CD4-positive, alpha-beta T cell treated with Interleukin-15 for 4 hours (primary cell): ENCODE results near the gene RDH5.

ENCODE experiments used
- DNase-seq: peaks from one replicate; pipeline ENCODE4 v3.0.0-alpha.2; 2020; ENCODE audit warnings: low spot score

RDH5 gene

GRCh38 chr12:55720071-55720564, at the start of gene RDH5:
RDH5 (plus strand) TSS chr12:55720393; CDS start chr12:55721185, 792 bp downstream.
- DNase-seq = no peak

GRCh38 chr12:55671746-55672145, 48.4 kb upstream of the RDH5 start:
- no peak for DNase-seq

- no peak for DNase-seq
These were observed 46.6 kb upstream of the RDH5 start for GRCh38 chr12:55673638-55674037.

GRCh38 chr12:55675666-55676065, 44.5 kb upstream of the RDH5 start:
- DNase-seq = no peak

GRCh38 chr12:55676707-55677106, 43.5 kb upstream of the RDH5 start:
- no peak for DNase-seq

- no peak for DNase-seq
These were observed 40.5 kb upstream of the RDH5 start for GRCh38 chr12:55679691-55680090.

- DNase-seq = no peak
These were observed 38.8 kb upstream of the RDH5 start for GRCh38 chr12:55681142-55682077.

GRCh38 chr12:55682087-55682796, 38.0 kb upstream of the RDH5 start:
- no peak for DNase-seq

GRCh38 chr12:55683676-55684075, 36.5 kb upstream of the RDH5 start:
- DNase-seq = no peak

- no peak for DNase-seq
These were observed 35.3 kb upstream of the RDH5 start for GRCh38 chr12:55684761-55685370.

- DNase-seq = no peak
These were observed 34.5 kb upstream of the RDH5 start for GRCh38 chr12:55685671-55686070.

- no peak for DNase-seq
These were observed 33.7 kb upstream of the RDH5 start for GRCh38 chr12:55686366-55687010.

GRCh38 chr12:55687746-55688145, 32.4 kb upstream of the RDH5 start:
- DNase-seq = no peak

GRCh38 chr12:55688716-55689655, 31.2 kb upstream of the RDH5 start:
- DNase-seq = no peak

- DNase-seq = no peak
These were observed 27.4 kb upstream of the RDH5 start for GRCh38 chr12:55692631-55693322.

- DNase-seq = no peak
These were observed 26.6 kb upstream of the RDH5 start for GRCh38 chr12:55693323-55694187.

GRCh38 chr12:55694188-55694515, 26.0 kb upstream of the RDH5 start:
- no peak for DNase-seq

- no peak for DNase-seq
These were observed 25.5 kb upstream of the RDH5 start for GRCh38 chr12:55694651-55695050.

- no peak for DNase-seq
These were observed 24.8 kb upstream of the RDH5 start for GRCh38 chr12:55695349-55695748.
